Caco-2 (cell line): ENCODE data around the gene LGALS9B. TPM values are rescaled to one million over a fixed set of nuclear protein-coding genes. Genes with fewer than 3 reads are reported as not detected.
"Not testable (repeated sequence)": the region's sequence is repeated elsewhere in the genome, so short reads cannot be mapped to it uniquely, and the experiment has no call there.

Experiments used
- Bru-seq: library from RNA; stranded (reverse); fragments of 400-500 nt; gene quantifications from one replicate; lab custom pipeline; 2021; lab: Mats Ljungman, UMichigan
- BruChase-seq, 2 experiments: library from RNA; stranded (reverse); fragments of 400-500 nt; gene quantifications; one replicate each; lab custom pipeline; 2021; lab: Mats Ljungman, UMichigan
- BruUV-seq: library from RNA; stranded (reverse); fragments of 400-500 nt; replicated peaks from 2 replicates; lab custom pipeline; 2021; lab: Mats Ljungman, UMichigan
- CTCF ChIA-PET: fragments of 300-600 bp; sonication (Branson Sonifier 250); formaldehyde crosslinking; loops from one replicate; lab custom pipeline; 2022; ENCODE audit warnings: antibody characterized with exemption; lab: Charles Lee
- POLR2A ChIA-PET: fragments of 300-600 bp; sonication (Branson Sonifier 250); formaldehyde crosslinking; loops from one replicate; lab custom pipeline; 2022; ENCODE audit warnings: antibody characterized with exemption; lab: Charles Lee
- DNase-seq, 2 experiments: peaks; one replicate each; pipeline versions ENCODE4 v3.0.0 to v3.0.0-alpha.2; 2020 to 2022
- H3K27me3 ChIP-seq: replicated peaks from 2 replicates; pipeline ENCODE4 v1.6.0; 2011; ENCODE audit warnings: low read length; ENCODE audit not compliant: control insufficient read depth, insufficient read depth
- H3K36me3 ChIP-seq: 2 replicates; pipeline ENCODE4 v1.5.1; 2011; ENCODE audit warnings: low read length; ENCODE audit not compliant: control insufficient read depth, insufficient read depth
- H3K4me1 ChIP-seq: fragments of 250-450 bp; sonication (Bioruptor Pico); 2 replicates; pipeline ENCODE4 v1.5.1; 2020; ENCODE audit warnings: mild to moderate bottlenecking
- H3K4me3 ChIP-seq: 2 replicates; pipeline ENCODE4 v1.5.1; 2011; ENCODE audit warnings: low read depth, mild to moderate bottlenecking, control low read depth, low read length
- H3K9me3 ChIP-seq: fragments of 250-450 bp; sonication (Bioruptor Pico); 2 replicates; pipeline ENCODE4 v1.5.1; 2020; ENCODE audit warnings: mild to moderate bottlenecking, moderate library complexity
- H3K27ac Mint-ChIP-seq: one replicate; pipeline ENCODE4 v1.8.0; 2022; ENCODE audit warnings: mixed read lengths; ENCODE audit not compliant: unreplicated experiment
- H3K27me3 Mint-ChIP-seq: one replicate; pipeline ENCODE4 v1.8.0; 2022; ENCODE audit warnings: mixed read lengths; ENCODE audit not compliant: insufficient read depth, unreplicated experiment
- H3K36me3 Mint-ChIP-seq: one replicate; pipeline ENCODE4 v1.8.0; 2022; ENCODE audit warnings: mild to moderate bottlenecking, mixed read lengths; ENCODE audit not compliant: insufficient read depth, unreplicated experiment
- H3K4me1 Mint-ChIP-seq: one replicate; pipeline ENCODE4 v1.8.0; 2022; ENCODE audit warnings: low read depth, mixed read lengths; ENCODE audit not compliant: unreplicated experiment
- H3K4me3 Mint-ChIP-seq: one replicate; pipeline ENCODE4 v1.8.0; 2022; ENCODE audit warnings: mild to moderate bottlenecking, moderate library complexity, mixed read lengths; ENCODE audit not compliant: unreplicated experiment
- H3K9me3 Mint-ChIP-seq: one replicate; pipeline ENCODE4 v1.8.0; 2022; ENCODE audit warnings: mixed read lengths; ENCODE audit not compliant: unreplicated experiment
- intact Hi-C: fragments of 100-400 bp; cut with micrococcal nuclease; formaldehyde crosslinking; loops from one replicate; pipeline ENCODE4 v1.10.0; 2022; ENCODE audit not compliant: unreplicated experiment
- long read RNA-seq: library from polyadenylated mRNA; stranded (forward); transcript quantifications from one replicate; pipeline ENCODE4 v2.0.0, GENCODE V29; 2022
- total RNA-seq: library from RNA; stranded (reverse); gene quantifications from 2 replicates; pipeline ENCODE4 v1.2.3, GENCODE V29; 2022

The LGALS9B gene
- total RNA-seq: not detected in 2 replicates
- not detected for Bru-seq, nascent RNA
- BruChase-seq, experiment 1, labeled RNA remaining after a 2-hour chase: not detected
- BruChase-seq, experiment 2, labeled RNA remaining after a 6-hour chase: not detected
- long read RNA-seq: 0 reads

- BruUV-seq, H3K4me3 ChIP-seq, H3K4me1 ChIP-seq, H3K9me3 ChIP-seq, H3K4me3 Mint-ChIP-seq, H3K27me3 Mint-ChIP-seq, H3K36me3 ChIP-seq, H3K9me3 Mint-ChIP-seq, intact Hi-C loops, POLR2A ChIA-PET, H3K36me3 Mint-ChIP-seq, H3K4me1 Mint-ChIP-seq, H3K27ac Mint-ChIP-seq, DNase-seq, H3K27me3 ChIP-seq, CTCF ChIA-PET: not testable (repeated sequence)
These were observed at the start of gene LGALS9B for GRCh38 chr17:20467447-20467846. Gene LGALS9B, minus strand, starts transcription at chr17:20467539. Its CDS starts 69 bp downstream, at chr17:20467470.

GRCh38 chr17:20516986-20517385 lies 49.6 kb upstream of the LGALS9B start:
- not testable (repeated sequence) for H3K27ac Mint-ChIP-seq, H3K4me1 ChIP-seq

DNA sequence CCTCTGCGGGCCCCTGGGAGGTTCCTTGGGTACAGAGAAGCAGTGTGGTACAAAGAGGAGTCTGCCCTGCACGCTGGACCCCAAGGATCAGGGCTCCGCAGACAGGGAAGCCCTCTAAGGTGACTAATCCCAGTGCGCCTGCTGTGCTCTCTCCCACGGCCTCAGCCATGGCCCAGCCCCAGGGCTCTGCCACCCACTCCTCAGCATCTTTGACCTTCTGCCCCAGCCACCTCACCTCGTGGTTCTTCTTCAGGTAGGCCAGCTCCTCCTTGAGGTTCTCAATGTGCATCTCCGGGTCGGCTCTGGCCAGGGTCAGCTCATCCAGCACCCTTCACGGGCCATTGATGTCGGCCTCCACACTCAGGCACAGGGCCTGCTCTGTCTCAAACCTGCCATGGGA lies 47.8 kb upstream of the LGALS9B start:
- BruUV-seq, DNase-seq, H3K36me3 Mint-ChIP-seq, H3K9me3 Mint-ChIP-seq, H3K27me3 ChIP-seq, H3K36me3 ChIP-seq, H3K4me3 Mint-ChIP-seq, H3K9me3 ChIP-seq, H3K27me3 Mint-ChIP-seq, CTCF ChIA-PET, intact Hi-C loops, H3K27ac Mint-ChIP-seq, POLR2A ChIA-PET, H3K4me1 Mint-ChIP-seq, H3K4me1 ChIP-seq, H3K4me3 ChIP-seq: not testable (repeated sequence)

More at GRCh38 chr17:20516986-20517385, 49.6 kb upstream of the LGALS9B start:
- BruUV-seq, intact Hi-C loops, H3K4me1 Mint-ChIP-seq, POLR2A ChIA-PET, H3K36me3 Mint-ChIP-seq, H3K27me3 ChIP-seq, CTCF ChIA-PET, H3K27me3 Mint-ChIP-seq, H3K4me3 Mint-ChIP-seq, DNase-seq, H3K4me3 ChIP-seq, H3K36me3 ChIP-seq, H3K9me3 Mint-ChIP-seq, H3K9me3 ChIP-seq: not testable (repeated sequence)

- H3K4me1 Mint-ChIP-seq, POLR2A ChIA-PET, intact Hi-C loops, H3K4me3 Mint-ChIP-seq, H3K27ac Mint-ChIP-seq, H3K36me3 Mint-ChIP-seq, DNase-seq, H3K4me1 ChIP-seq, H3K27me3 ChIP-seq, H3K4me3 ChIP-seq, H3K9me3 ChIP-seq, H3K27me3 Mint-ChIP-seq, BruUV-seq, H3K36me3 ChIP-seq, CTCF ChIA-PET, H3K9me3 Mint-ChIP-seq: not testable (repeated sequence)
These were observed 46.2 kb upstream of the LGALS9B start for GRCh38 chr17:20513539-20513938.

DNA sequence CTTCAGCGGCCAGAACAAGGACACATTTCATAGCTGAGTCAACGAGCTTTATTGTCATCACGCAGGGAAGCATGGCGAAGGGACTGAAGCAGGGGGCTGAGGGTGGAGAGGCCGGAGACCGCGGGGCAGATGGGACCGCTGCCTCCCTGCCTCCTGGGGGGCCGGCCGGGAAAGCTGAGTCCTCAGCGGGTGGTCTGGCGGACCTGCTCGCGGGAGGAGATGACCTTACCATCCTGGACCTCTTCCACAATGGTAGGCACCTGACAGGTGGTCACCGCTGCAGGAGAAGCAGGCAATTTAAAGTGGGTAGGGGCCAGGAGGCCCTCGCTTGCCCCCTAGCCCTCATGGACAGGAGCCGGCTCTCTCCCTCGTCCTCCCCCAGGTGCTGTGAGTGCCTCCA lies 45.0 kb upstream of the LGALS9B start:
- H3K4me1 Mint-ChIP-seq, H3K4me3 ChIP-seq, H3K27me3 ChIP-seq, H3K36me3 ChIP-seq, DNase-seq, H3K36me3 Mint-ChIP-seq, H3K4me1 ChIP-seq, H3K9me3 Mint-ChIP-seq, BruUV-seq, H3K9me3 ChIP-seq, H3K27ac Mint-ChIP-seq, CTCF ChIA-PET, intact Hi-C loops, H3K4me3 Mint-ChIP-seq, H3K27me3 Mint-ChIP-seq, POLR2A ChIA-PET: not testable (repeated sequence)

GRCh38 chr17:20511778-20512177 lies 44.4 kb upstream of the LGALS9B start:
- BruUV-seq, H3K36me3 Mint-ChIP-seq, H3K27ac Mint-ChIP-seq, intact Hi-C loops, H3K36me3 ChIP-seq, H3K4me1 Mint-ChIP-seq, H3K9me3 Mint-ChIP-seq, H3K27me3 Mint-ChIP-seq, H3K4me3 Mint-ChIP-seq, H3K9me3 ChIP-seq, POLR2A ChIA-PET, DNase-seq, H3K4me1 ChIP-seq, H3K27me3 ChIP-seq, H3K4me3 ChIP-seq, CTCF ChIA-PET: not testable (repeated sequence)

DNA sequence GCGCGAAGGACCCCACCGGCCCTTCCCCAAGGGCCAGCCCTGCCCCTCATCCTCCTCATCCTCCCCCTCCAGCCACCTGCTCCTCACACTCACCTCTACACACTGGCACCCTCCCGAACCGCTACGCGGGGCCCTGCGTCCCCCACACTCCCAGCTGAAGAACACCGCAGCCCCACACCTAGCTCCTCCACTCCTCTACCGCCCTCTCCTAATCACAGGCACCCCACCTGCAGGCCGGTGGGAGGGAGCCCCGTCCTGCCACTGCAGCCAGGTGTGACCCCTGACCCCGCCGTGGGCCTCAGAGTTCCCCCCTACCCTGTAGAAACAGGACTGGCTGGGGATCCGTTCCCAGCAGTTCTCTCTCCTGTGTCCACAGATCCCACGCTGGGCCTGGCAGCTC lies 38.0 kb upstream of the LGALS9B start:
- H3K36me3 Mint-ChIP-seq, POLR2A ChIA-PET, CTCF ChIA-PET, H3K27me3 ChIP-seq, H3K27me3 Mint-ChIP-seq, H3K4me3 ChIP-seq, H3K9me3 Mint-ChIP-seq, H3K4me1 ChIP-seq, BruUV-seq, H3K4me3 Mint-ChIP-seq, H3K27ac Mint-ChIP-seq, H3K9me3 ChIP-seq, intact Hi-C loops, DNase-seq, H3K4me1 Mint-ChIP-seq, H3K36me3 ChIP-seq: not testable (repeated sequence)
